GM10847 (cell line): ENCODE measurements around the gene HEATR9.

Source experiments
- POLR2A ChIP-seq: IDR thresholded peaks from 2 replicates; pipeline ENCODE4 v1.6.1; 2011; ENCODE audit not compliant: insufficient read length; ENCODE audit errors: extremely low read depth

Gene HEATR9

DNA sequence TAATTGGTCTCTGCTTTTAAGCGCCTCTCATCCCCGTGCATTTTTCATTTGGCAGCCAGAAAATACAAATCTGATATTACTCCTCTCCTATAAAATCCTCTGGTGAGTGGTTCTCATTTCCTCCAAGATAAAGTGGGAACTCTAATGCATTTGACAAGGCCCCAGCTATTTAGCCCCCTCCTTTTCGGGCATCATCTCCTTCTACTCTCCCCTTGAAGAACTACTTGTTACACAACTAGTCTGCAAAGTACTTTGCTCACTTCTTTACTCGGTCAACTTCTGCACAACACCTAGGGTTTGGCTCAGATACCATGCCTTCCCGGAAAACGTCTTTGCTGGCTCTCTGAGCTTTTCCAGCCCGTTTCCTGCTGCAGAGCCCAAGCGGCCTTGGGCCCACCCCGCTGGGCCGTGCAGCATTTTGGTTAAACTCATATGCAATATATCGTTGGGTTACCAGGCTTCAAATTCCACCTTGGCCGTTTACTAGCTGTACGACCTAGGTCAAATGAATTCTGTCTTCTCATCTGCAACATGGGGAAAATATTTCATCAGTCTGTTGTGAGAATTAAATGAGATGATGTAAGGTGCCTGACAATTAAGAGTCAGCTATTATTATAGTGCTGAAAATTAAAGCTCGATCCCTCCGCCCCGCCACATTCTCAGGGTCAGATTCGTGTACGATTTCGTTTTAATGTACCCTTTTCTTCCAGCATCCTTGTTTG, 60.3 kb downstream of the HEATR9 start:
- no peak for TF ChIP-seq POLR2A

DNA sequence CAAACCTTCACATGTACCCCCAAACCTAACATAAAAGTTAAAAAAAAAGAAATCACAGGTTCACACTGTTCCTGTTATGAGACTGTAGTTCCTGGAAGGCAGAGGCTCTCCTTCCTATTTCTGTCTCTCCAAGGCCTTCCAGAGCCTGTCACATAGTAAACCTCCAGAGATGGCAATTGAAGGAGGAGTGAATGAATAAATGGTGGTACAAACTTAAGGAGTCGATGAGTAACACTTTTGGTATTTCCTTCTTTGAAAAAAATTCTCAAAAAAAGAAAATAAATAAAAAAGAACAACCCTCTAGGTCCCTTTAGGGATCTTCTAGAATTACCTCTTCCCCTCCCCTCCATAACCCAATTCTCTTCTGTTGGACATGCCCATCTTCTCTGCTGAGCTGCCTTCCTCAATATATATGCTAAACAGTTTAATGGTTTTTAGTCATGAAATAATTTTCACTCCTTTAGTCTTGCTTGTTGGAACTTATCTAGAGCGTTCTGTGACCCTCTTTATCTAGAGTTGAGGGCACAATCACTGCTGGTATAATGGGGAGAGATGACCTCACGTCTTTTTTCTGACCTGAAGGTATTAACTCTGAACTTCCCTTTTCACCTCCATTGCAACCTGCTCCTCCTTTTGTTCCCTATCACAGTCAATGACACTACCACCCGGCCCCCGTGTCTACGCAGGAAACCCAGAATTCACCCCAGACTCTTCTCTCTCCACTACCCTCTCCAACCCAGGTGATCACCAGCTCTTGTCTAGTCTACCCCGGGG, 61.1 kb downstream of the HEATR9 start:
- TF ChIP-seq POLR2A: no peak
